HL-60 (cell line): ENCODE results near the gene TMEM108.

Experiments
- DNase-seq, 2 experiments: peaks; one replicate each; pipeline ENCODE4 v3.0.0-alpha.2; 2010 to 2020; ENCODE audit warnings: low read depth in 1 of 2, low spot score in 1 of 2
- H3K27ac ChIP-seq: fragments of 250-450 bp; sonication (Bioruptor Pico); replicated peaks from 2 replicates; pipeline ENCODE4 v1.5.1; 2020; ENCODE audit warnings: mild to moderate bottlenecking, moderate library complexity
- H3K27me3 ChIP-seq: fragments of 250-450 bp; sonication (Bioruptor Pico); 2 replicates; pipeline ENCODE4 v1.5.1; 2021; ENCODE audit warnings: mild to moderate bottlenecking, moderate library complexity; ENCODE audit not compliant: insufficient read depth, poor library complexity, severe bottlenecking
- H3K4me3 ChIP-seq: replicated peaks from 2 replicates; pipeline ENCODE4 v1.5.1; 2011; ENCODE audit warnings: mild to moderate bottlenecking, control low read depth, low read length; ENCODE audit not compliant: insufficient read depth
- GABPA ChIP-seq: IDR thresholded peaks from 2 replicates; pipeline ENCODE4 v1.6.1; 2012; ENCODE audit warnings: low read depth
- POLR2AphosphoS5 ChIP-seq: IDR thresholded peaks from 2 replicates; pipeline ENCODE4 v1.6.1; 2012; ENCODE audit warnings: low read depth
- SPI1 ChIP-seq: IDR thresholded peaks from 2 replicates; pipeline ENCODE4 v1.6.1; 2012; ENCODE audit warnings: low read depth, mild to moderate bottlenecking, borderline replicate concordance
- TF ChIP-seq, protein P1 (sequence below): IDR thresholded peaks from 2 replicates; pipeline ENCODE4 v1.6.1; 2012; ENCODE audit warnings: low read depth; ENCODE audit not compliant: insufficient replicate concordance
- TF ChIP-seq, protein P2 (sequence below): IDR thresholded peaks from one replicate; pipeline ENCODE4 v1.5.1; 2011; ENCODE audit warnings: low read length, control low read depth, inconsistent platforms; ENCODE audit not compliant: insufficient read depth

TMEM108 gene

DNA sequence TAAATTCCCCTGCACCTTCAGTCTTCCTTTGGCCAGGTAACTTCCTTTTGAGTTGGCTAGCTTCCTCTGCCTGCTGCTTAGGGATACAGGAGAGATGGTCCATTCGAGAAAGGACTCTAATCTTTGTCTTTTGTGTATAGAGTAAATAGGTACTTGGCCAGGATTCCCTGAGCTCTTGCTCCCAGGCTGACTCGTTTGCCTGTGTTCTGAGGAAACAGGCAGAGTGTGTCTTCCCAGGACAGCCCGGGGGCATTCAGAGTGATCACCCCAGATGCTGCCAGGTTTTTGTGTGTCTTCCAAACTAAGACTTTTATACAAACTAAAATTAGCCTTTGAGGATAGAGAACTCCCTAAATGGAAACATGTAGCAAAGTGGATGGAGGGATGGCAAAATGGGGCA is 39.5 kb downstream of the TMEM108 start:
- no peak for DNase-seq
- TF ChIP-seq, protein P1, sequence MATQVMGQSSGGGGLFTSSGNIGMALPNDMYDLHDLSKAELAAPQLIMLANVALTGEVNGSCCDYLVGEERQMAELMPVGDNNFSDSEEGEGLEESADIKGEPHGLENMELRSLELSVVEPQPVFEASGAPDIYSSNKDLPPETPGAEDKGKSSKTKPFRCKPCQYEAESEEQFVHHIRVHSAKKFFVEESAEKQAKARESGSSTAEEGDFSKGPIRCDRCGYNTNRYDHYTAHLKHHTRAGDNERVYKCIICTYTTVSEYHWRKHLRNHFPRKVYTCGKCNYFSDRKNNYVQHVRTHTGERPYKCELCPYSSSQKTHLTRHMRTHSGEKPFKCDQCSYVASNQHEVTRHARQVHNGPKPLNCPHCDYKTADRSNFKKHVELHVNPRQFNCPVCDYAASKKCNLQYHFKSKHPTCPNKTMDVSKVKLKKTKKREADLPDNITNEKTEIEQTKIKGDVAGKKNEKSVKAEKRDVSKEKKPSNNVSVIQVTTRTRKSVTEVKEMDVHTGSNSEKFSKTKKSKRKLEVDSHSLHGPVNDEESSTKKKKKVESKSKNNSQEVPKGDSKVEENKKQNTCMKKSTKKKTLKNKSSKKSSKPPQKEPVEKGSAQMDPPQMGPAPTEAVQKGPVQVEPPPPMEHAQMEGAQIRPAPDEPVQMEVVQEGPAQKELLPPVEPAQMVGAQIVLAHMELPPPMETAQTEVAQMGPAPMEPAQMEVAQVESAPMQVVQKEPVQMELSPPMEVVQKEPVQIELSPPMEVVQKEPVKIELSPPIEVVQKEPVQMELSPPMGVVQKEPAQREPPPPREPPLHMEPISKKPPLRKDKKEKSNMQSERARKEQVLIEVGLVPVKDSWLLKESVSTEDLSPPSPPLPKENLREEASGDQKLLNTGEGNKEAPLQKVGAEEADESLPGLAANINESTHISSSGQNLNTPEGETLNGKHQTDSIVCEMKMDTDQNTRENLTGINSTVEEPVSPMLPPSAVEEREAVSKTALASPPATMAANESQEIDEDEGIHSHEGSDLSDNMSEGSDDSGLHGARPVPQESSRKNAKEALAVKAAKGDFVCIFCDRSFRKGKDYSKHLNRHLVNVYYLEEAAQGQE: no peak
- TF ChIP-seq, protein P2, sequence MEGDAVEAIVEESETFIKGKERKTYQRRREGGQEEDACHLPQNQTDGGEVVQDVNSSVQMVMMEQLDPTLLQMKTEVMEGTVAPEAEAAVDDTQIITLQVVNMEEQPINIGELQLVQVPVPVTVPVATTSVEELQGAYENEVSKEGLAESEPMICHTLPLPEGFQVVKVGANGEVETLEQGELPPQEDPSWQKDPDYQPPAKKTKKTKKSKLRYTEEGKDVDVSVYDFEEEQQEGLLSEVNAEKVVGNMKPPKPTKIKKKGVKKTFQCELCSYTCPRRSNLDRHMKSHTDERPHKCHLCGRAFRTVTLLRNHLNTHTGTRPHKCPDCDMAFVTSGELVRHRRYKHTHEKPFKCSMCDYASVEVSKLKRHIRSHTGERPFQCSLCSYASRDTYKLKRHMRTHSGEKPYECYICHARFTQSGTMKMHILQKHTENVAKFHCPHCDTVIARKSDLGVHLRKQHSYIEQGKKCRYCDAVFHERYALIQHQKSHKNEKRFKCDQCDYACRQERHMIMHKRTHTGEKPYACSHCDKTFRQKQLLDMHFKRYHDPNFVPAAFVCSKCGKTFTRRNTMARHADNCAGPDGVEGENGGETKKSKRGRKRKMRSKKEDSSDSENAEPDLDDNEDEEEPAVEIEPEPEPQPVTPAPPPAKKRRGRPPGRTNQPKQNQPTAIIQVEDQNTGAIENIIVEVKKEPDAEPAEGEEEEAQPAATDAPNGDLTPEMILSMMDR: no peak
- TF ChIP-seq GABPA (no peak), POLR2AphosphoS5 (no peak), SPI1 (no peak)
- Histone ChIP-seq H3K27me3 (peaks cover 2% of the 10 kb centered on the region), H3K27ac (no peak overlapping the region), H3K4me3 (no peak overlapping the region)

DNA sequence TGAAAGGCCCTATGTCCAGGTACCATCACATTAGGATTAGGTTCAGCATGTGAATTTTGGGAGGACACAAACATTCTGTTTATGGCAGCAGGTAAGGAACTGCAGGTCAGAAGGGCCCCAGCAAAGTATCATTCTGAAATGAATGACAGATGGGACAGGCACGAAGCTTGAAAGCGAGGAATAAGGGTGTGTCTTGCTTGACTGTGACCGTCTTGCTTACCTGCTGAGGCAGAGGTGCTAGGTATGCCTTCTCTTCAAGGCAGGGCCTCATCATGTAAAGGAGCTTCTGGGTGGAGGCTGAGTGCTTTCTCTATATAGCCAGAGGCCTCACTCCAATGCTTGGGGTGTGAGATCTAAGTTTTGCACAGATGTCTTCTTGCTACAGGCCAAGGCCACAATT is 41.4 kb downstream of the TMEM108 start:
- TF ChIP-seq, protein P2: no peak
- TF ChIP-seq GABPA (no peak), SPI1 (no peak), POLR2AphosphoS5 (no peak)
- TF ChIP-seq, protein P1: no peak
- H3K27ac ChIP-seq: no peak overlapping the region
- DNase-seq: no peak
- peaks cover 2% of the 10 kb centered on the region for H3K27me3 ChIP-seq
- H3K4me3 ChIP-seq: no peak overlapping the region

DNA sequence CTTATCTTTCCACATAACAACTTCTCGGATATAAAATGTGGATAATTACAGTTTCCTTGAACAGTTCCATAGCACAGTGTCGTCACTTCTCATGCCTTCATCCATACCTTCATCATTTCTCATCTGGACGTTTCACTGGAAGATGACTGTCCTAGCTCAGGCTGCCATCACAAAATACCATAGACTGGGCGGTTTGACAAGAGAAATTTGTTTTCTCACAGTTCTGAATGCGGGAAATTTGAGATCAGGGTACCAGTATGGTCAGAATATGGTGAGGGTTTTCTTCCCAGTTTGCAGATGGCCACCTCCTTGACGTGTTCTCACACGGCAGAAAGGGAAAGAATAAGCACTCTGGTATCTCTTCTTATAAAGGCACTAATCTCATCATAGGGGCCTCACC is 42.8 kb downstream of the TMEM108 start:
- no peak overlapping the region for H3K4me3 ChIP-seq
- no peak for DNase-seq
- TF ChIP-seq, protein P2: no peak
- TF ChIP-seq POLR2AphosphoS5: no peak
- no peak for TF ChIP-seq SPI1
- TF ChIP-seq, protein P1: no peak
- TF ChIP-seq GABPA: no peak
- H3K27me3 ChIP-seq: no peaks in the 10 kb centered on the region
- H3K27ac ChIP-seq: no peak overlapping the region
